GM12878 (cell line): Measurements from ENCODE around the gene LRP3. TPM values are rescaled to one million over a fixed set of nuclear protein-coding genes. Genes with fewer than 3 reads are reported as not detected.

Source experiments
- ATAC-seq: fragments of 200-7000 bp; cut with Tn5 transposase; 3 replicates; pipeline ENCODE4 v1.9.1; 2020; ENCODE audit warnings: mild to moderate bottlenecking, moderate library complexity
- BruUV-seq: library from RNA; stranded (reverse); fragments of 400-500 nt; replicated peaks from 2 replicates; lab custom pipeline; 2021; lab: Mats Ljungman, UMichigan
- CTCF ChIA-PET: fragments of 300-600 bp; sonication (Branson Sonifier 250); formaldehyde crosslinking; extraction: SDS; loops from one replicate; lab custom pipeline; 2021; ENCODE audit warnings: inconsistent platforms; lab: Yijun Ruan, JAX
- POLR2A ChIA-PET: fragments of 350-600 bp; formaldehyde crosslinking; extraction: SDS; loops from one replicate; lab custom pipeline; 2021; ENCODE audit warnings: inconsistent platforms; lab: Charles Lee
- RAD21 ChIA-PET: fragments of 300-600 bp; sonication (Branson Sonifier 250); formaldehyde crosslinking; loops from one replicate; lab custom pipeline; 2023; ENCODE audit warnings: antibody characterized with exemption; ENCODE audit not compliant: unreplicated experiment; lab: Charles Lee
- SMC1A ChIA-PET: fragments of 300-600 bp; sonication (Branson Sonifier 250); formaldehyde crosslinking; loops from one replicate; lab custom pipeline; 2023; ENCODE audit not compliant: unreplicated experiment, uncharacterized antibody; lab: Charles Lee
- DNase-seq: peaks from one replicate; pipeline ENCODE4 v3.0.0-alpha.2; 2011; ENCODE audit warnings: low read depth, low spot score
- FAIRE-seq: peaks from 3 replicates; lab custom pipeline; 2011; peaks lifted over from hg19 to GRCh38; lab: Jason Lieb, UNC
- H2AFZ ChIP-seq: 2 replicates; pipeline ENCODE4 v1.6.0; 2011; ENCODE audit warnings: low read depth, low read length, control low read depth; ENCODE audit not compliant: control insufficient read depth
- H3K27ac ChIP-seq: 2 replicates; pipeline ENCODE4 v1.5.1; 2011; ENCODE audit warnings: control low read depth; ENCODE audit not compliant: control insufficient read depth, insufficient read depth
- H3K27me3 ChIP-seq, 2 experiments: replicated peaks in 1 of 2; 2 replicates each; pipeline versions ENCODE4 v1.6.0 to v1.6.1; 2011; ENCODE audit warnings: low read length in 1 of 2; ENCODE audit not compliant: control insufficient read depth in 2 of 2, insufficient read depth in 2 of 2
- H3K36me3 ChIP-seq, 2 experiments: 2 replicates each; pipeline ENCODE4 v1.5.1; 2011; ENCODE audit warnings: low read length in 1 of 2; ENCODE audit not compliant: control insufficient read depth in 2 of 2, insufficient read depth in 2 of 2
- H3K4me1 ChIP-seq: 2 replicates; pipeline ENCODE4 v1.6.1; 2011; ENCODE audit warnings: mild to moderate bottlenecking, low read length, moderate library complexity, mixed read lengths; ENCODE audit not compliant: control insufficient read depth, insufficient read depth
- H3K4me2 ChIP-seq: 2 replicates; pipeline ENCODE4 v1.6.0; 2011; ENCODE audit warnings: control low read depth; ENCODE audit not compliant: control insufficient read depth, insufficient read depth
- H3K4me3 ChIP-seq: fragments of 200-600 bp; sonication (generic); 2 replicates; pipeline ENCODE4 v1.5.1; 2016
- H3K79me2 ChIP-seq: 2 replicates; pipeline ENCODE4 v1.6.0; 2011; ENCODE audit warnings: low read length; ENCODE audit not compliant: control insufficient read depth, insufficient read depth
- H3K9ac ChIP-seq: 2 replicates; pipeline ENCODE4 v1.8.0; 2011; ENCODE audit warnings: low read length, control low read depth, mixed read lengths; ENCODE audit not compliant: control insufficient read depth, insufficient read depth
- H3K9me3 ChIP-seq: replicated peaks from 3 replicates; pipeline ENCODE4 v1.5.1; 2011; ENCODE audit warnings: mild to moderate bottlenecking, low read length; ENCODE audit not compliant: control insufficient read depth, insufficient read depth
- H4K20me1 ChIP-seq: 2 replicates; pipeline ENCODE4 v1.6.0; 2011; ENCODE audit not compliant: control insufficient read depth, insufficient read depth
- CHD2 ChIP-seq: IDR thresholded peaks from 2 replicates; pipeline ENCODE4 v1.6.1; 2011; ENCODE audit warnings: low read depth, low read length, improper control_type of control experiment, borderline replicate concordance
- FOS ChIP-seq: IDR thresholded peaks from 3 replicates; pipeline ENCODE4 v1.6.1; 2011; ENCODE audit warnings: borderline replicate concordance; ENCODE audit not compliant: insufficient read length; ENCODE audit errors: extremely low read depth
- GABPA ChIP-seq: IDR thresholded peaks from 2 replicates; pipeline ENCODE4 v1.6.1; 2014; ENCODE audit warnings: antibody characterized with exemption, low read depth, mild to moderate bottlenecking, inconsistent platforms
- KDM1A ChIP-seq: fragments of 200-600 bp; sonication (generic); IDR thresholded peaks from 2 replicates; pipeline ENCODE4 v1.6.1; 2016; ENCODE audit warnings: borderline replicate concordance
- LARP7 ChIP-seq: fragments of 450-650 bp; IDR thresholded peaks from 2 replicates; pipeline ENCODE4 v1.6.1; 2017; ENCODE audit warnings: mild to moderate bottlenecking
- MEF2B ChIP-seq: fragments of 450-650 bp; IDR thresholded peaks from 2 replicates; pipeline ENCODE4 v1.6.1; 2018; ENCODE audit warnings: mild to moderate bottlenecking, moderate library complexity; ENCODE audit not compliant: partially characterized antibody, poor library complexity, severe bottlenecking
- MTA2 ChIP-seq: fragments of 450-650 bp; IDR thresholded peaks from 2 replicates; pipeline ENCODE4 v1.6.1; 2016; ENCODE audit warnings: low read depth, mild to moderate bottlenecking, moderate library complexity
- MTA3 ChIP-seq: IDR thresholded peaks from 2 replicates; pipeline ENCODE4 v1.6.1; 2012; ENCODE audit warnings: low read length, inconsistent platforms, borderline replicate concordance
- SRF ChIP-seq, 2 experiments: IDR thresholded peaks; 2 replicates each; pipeline ENCODE4 v1.6.1; 2011; ENCODE audit warnings: low read depth in 2 of 2, low read length in 2 of 2, mild to moderate bottlenecking in 1 of 2, moderate library complexity in 1 of 2
- SUPT20H ChIP-seq: IDR thresholded peaks from 2 replicates; pipeline ENCODE4 v1.6.1; 2011; ENCODE audit warnings: low read depth, mild to moderate bottlenecking, low read length, moderate library complexity, borderline replicate concordance; ENCODE audit not compliant: control insufficient read depth
- TCF7 ChIP-seq: IDR thresholded peaks from 2 replicates; pipeline ENCODE4 v1.6.1; 2014; ENCODE audit warnings: antibody characterized with exemption, borderline replicate concordance
- WGBS: methylation state at CpG from one replicate; pipeline ENCODE4 v1.1.6; 2016; ENCODE audit warnings: low lambda C conversion rate; ENCODE audit not compliant: insufficient replicate concordance, insufficient coverage; ENCODE audit errors: missing lambda C conversion rate; 5-methylcytosine and 5-hydroxymethylcytosine counted together
- in situ Hi-C: fragments of 300-500 bp; cut with MboI; formaldehyde crosslinking; loops from 9 replicates; pipeline ENCODE4 v1.14.3; 2018; ENCODE audit warnings: mixed read lengths
- intact Hi-C: fragments of 100-400 bp; cut with micrococcal nuclease; formaldehyde crosslinking; loops from one replicate; pipeline ENCODE4 v1.14.2; 2022; ENCODE audit not compliant: unreplicated experiment
- polyA plus RNA-seq, 11 experiments: library from polyadenylated mRNA; depleted of rRNA in 4 of 11; unstranded in 6 of 11; stranded (reverse) in 5 of 11; fragments of >200 nt; fragmentation: Nextera tagmentation in 4 of 11; fragmentation: Illumina TruSeq in 1 of 11; extraction: Ambion mirVana in 4 of 11; extraction: Trizol in 1 of 11; gene quantifications; 1 replicate in 1 of 11; 2 replicates in 10 of 11; pipeline versions ENCODE4 v1.2.1 to v1.2.3, GENCODE V29; 2011 to 2016; ENCODE audit warnings: inconsistent platforms in 2 of 11, missing spikeins in 2 of 11, low read depth in 1 of 11
- total RNA-seq, 4 experiments: library from RNA; depleted of rRNA in 3 of 4; stranded (reverse); fragments of >200 nt in 3 of 4; fragmentation: Illumina TruSeq in 1 of 4; extraction: Trizol in 1 of 4; gene quantifications; 2 replicates each; pipeline versions ENCODE4 v1.2.1 to v1.2.3, GENCODE V29; 2013 to 2021
- TF ChIP-seq, protein P1 (sequence below): fragments of 450-650 bp; formaldehyde crosslinking; IDR thresholded peaks from 2 replicates; pipeline ENCODE4 v1.5.0; 2022; ENCODE audit warnings: mild to moderate bottlenecking, missing genetic modification characterization

The LRP3 gene
- total and polyA plus RNA-seq, 10 of the 15 experiments (the other 5 are each of a cell fraction or from before 2014, with no cell fraction given): 0.12 to 3.2 (median 0.64) TPM; not detected in 2

DNA sequence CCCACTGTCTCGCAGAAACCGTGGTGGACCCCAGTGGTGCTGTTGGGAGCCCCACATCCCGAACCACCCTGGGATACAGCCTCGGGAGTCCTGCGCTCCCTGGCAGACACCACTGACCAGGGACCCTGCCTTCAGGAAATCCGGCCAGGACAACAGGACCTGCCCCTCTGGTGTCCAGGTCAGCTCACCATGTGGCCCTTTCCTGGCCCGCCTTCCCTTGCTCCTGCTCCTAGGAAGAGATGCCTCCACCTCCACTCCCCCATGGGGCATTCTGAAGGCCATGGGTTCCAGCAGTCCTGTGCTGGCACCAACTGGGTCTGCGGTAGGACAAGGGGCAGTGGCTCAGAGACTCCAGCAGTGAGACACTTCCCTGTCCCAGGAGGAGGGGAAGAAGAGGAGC lies 54.0 kb downstream of the LRP3 start (continued):
- TF ChIP-seq LARP7 (no peak), MTA2 (no peak), GABPA (no peak), FOS (no peak), MTA3 (no peak)

DNA sequence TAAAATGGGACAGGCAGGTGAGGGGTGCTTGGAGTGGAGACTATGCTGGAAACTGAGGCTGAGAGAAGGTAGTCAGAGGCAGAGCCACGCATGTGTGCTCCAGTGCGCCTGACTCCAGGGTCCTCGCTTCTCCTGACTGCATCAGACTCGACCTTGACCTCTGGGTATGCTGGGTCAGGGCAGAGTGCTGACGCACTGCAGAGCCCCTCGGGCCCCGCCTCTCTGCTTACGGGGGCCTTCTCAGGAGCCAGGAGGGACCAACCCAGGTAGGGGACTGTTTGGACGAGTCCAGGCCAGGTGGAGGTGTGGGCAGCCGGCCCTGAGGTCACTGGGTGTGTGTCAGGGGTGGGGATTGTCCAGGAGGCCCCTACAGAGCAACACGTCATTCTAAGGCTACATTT lies 54.4 kb downstream of the LRP3 start:
- CTCF ChIA-PET: no interaction called here
- RAD21 ChIA-PET: no interaction called here
- in situ Hi-C loops (loop anchor here (25.0 kb wide), 1 partner anchor 514 kb away; no protein-coding TSS in a partner anchor), intact Hi-C loops (no loop called here)
- Histone ChIP-seq H3K9me3 (no peaks in the 10 kb centered on the region; the same call in 1 of the 3 replicates), H3K9ac (no peak overlapping the region), H3K79me2 (no peaks in the 10 kb centered on the region), H3K4me3 (no peak overlapping the region), H2AFZ (no peak overlapping the region), H3K4me2 (no peak overlapping the region), H3K27ac (no peak overlapping the region), H4K20me1 (no peaks in the 10 kb centered on the region), H3K27me3 (no peaks in the 10 kb centered on the region), H3K36me3 (no peaks in the 10 kb centered on the region), H3K4me1 (no peaks in the 10 kb centered on the region)
- no peak for FAIRE-seq
- SMC1A ChIA-PET: no interaction called here
- no peak for TF ChIP-seq SUPT20H
- TF ChIP-seq, protein P1, sequence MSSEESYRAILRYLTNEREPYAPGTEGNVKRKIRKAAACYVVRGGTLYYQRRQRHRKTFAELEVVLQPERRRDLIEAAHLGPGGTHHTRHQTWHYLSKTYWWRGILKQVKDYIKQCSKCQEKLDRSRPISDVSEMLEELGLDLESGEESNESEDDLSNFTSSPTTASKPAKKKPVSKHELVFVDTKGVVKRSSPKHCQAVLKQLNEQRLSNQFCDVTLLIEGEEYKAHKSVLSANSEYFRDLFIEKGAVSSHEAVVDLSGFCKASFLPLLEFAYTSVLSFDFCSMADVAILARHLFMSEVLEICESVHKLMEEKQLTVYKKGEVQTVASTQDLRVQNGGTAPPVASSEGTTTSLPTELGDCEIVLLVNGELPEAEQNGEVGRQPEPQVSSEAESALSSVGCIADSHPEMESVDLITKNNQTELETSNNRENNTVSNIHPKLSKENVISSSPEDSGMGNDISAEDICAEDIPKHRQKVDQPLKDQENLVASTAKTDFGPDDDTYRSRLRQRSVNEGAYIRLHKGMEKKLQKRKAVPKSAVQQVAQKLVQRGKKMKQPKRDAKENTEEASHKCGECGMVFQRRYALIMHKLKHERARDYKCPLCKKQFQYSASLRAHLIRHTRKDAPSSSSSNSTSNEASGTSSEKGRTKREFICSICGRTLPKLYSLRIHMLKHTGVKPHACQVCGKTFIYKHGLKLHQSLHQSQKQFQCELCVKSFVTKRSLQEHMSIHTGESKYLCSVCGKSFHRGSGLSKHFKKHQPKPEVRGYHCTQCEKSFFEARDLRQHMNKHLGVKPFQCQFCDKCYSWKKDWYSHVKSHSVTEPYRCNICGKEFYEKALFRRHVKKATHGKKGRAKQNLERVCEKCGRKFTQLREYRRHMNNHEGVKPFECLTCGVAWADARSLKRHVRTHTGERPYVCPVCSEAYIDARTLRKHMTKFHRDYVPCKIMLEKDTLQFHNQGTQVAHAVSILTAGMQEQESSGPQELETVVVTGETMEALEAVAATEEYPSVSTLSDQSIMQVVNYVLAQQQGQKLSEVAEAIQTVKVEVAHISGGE (CRISPR knock-in tag): no peak
- no peak for TF ChIP-seq MEF2B
- no peak for TF ChIP-seq LARP7
- TF ChIP-seq CHD2: no peak
- no peak for TF ChIP-seq KDM1A
- TF ChIP-seq SRF (IDR thresholded peaks at IDR 0.05; ENCODE audit: low read depth in 2 of 2, low read length in 2 of 2): no peak
- TF ChIP-seq TCF7: no peak
- 36% methylated on average over 11 of the region's 11 CpGs for whole genome bisulfite sequencing
- no TSS peak for BruUV-seq
- ATAC-seq: peak; percentile 34
- DNase-seq: no peak
- POLR2A ChIA-PET: no interaction called here
